SKM-1 treated with dmso at 0.1 percent for 144 hours (cell line): Measurements from ENCODE around the gene ADORA1.

Experiments used
- DNase-seq: peaks from one replicate; lab custom pipeline; 2025; ENCODE audit not compliant: unreplicated experiment; lab: John Stamatoyannopoulos, UW

The ADORA1 gene

DNA sequence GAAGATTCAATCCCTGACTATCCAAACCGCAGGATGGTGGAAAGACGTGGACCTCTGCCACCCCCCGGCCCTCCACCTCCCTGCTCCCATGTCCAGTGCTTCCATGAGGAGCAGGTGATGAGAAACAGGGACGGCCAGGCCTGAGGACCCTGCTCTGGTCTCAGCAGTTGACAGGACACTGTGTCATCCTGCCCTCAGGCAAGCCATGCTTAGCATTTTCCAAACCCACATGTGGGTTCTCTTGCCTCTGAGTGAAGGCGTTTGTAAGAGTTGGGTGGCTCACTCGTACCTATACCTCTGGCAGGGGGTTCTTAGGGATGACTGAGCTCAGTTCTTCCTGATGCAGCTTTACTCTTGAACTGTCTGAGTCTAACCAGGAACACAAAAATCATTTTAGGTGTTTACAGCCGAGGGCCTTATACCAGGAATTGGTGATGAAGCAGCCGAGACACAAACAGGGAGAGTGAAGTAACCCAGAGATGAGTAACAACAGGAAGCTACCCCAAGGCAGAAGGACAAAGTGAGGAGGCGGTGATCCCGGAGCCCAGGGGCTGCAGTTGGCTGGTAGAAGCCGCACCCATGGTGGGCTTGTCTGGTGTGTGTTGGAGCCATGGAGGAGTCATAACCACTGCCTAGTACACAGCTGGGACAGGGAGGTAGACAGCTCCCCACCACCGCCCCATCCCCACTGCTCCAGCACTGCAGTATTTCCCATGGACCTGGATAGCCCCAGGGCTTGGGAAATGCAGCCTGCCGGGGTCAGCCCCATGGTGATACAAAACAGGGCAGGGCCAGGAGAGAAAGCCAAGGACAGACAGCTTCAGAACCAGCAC, 26.7 kb downstream of the ADORA1 start:
- no peak for DNase-seq

GRCh38 chr1:203156280-203156679, 28.8 kb downstream of the ADORA1 start:
- no peak for DNase-seq

DNA sequence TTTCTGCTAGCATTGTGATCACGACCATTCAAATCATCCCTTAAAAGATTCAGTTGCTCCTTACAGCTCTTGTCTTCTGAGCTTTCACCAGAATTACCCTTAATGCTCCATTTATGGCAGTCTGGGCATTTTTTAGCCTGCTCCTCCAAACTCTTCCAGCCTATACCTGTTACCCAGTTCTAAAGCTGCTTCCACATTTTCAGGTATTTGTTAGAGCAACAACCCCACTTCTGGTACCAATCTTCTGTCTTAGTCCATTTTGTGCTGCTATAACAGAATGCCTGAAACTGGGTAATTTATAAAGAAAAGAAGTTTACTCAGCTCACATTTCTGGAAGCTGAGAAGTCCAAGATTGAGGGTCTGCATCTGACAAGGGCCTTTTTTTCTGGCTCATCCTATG, 30.9 kb downstream of the ADORA1 start:
- DNase-seq, result no peak

GRCh38 chr1:203158960-203159665, 31.6 kb downstream of the ADORA1 start:
- no peak for DNase-seq

DNA sequence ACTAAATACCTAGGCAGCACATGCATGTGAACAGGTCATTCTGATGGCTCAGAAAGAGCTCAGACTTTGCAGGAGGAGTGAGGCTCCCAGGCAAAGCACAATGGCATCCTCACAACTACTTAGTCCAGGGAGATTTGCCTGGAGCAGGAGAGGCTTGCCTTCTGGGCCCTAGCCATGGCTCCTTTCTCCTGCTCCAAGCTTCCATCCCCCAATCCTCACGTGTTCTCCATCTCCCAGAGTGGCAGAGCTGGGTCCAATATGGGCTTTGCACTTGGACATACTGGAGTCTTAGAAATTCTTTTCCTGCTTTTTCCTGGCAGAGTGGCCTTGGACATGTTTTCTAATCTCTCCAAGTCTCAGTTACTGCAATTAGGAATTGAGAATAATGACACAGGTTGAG, 32.3 kb downstream of the ADORA1 start:
- no peak for DNase-seq

GRCh38 chr1:203161175-203161574, 33.6 kb downstream of the ADORA1 start:
- no peak for DNase-seq

DNA sequence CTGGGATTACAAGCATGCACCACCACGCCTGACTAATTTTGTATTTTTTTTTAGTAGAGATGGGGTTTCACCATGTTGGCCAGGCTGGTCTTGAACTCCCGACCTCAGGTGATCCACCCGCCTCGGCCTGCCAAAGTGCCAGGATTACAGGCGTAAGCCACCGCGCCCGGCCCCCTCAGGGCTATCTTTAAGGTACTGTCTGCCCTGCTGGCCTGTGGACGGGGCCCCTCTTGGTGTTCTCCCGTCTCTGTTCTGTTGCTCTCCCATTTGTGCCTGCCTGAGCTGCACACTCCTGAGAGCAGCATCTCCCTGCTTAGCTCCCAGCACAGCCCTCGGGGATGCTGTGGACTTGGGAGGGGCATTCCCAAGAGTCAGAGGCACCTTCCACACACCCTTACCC, 34.2 kb downstream of the ADORA1 start:
- DNase-seq, result no peak

- peak; percentile 12 for DNase-seq
These were observed 34.9 kb downstream of the ADORA1 start for GRCh38 chr1:203162403-203162802.

GRCh38 chr1:203163891-203164635, 36.5 kb downstream of the ADORA1 start:
- DNase-seq, result no peak

DNA sequence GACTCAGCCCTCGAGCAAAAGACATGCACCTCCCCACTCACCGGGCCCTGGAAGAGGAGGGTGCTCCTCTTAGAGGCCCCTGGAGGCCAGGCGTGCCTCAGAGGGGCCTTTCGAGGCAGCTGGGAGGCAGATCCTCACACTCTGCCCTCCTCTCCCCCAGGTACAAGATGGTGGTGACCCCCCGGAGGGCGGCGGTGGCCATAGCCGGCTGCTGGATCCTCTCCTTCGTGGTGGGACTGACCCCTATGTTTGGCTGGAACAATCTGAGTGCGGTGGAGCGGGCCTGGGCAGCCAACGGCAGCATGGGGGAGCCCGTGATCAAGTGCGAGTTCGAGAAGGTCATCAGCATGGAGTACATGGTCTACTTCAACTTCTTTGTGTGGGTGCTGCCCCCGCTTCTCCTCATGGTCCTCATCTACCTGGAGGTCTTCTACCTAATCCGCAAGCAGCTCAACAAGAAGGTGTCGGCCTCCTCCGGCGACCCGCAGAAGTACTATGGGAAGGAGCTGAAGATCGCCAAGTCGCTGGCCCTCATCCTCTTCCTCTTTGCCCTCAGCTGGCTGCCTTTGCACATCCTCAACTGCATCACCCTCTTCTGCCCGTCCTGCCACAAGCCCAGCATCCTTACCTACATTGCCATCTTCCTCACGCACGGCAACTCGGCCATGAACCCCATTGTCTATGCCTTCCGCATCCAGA, 37.7 kb downstream of the ADORA1 start:
- DNase-seq, result no peak

GRCh38 chr1:203165800-203166161, 38.3 kb downstream of the ADORA1 start:
- DNase-seq, result no peak

- peak; percentile 65 for DNase-seq
These were observed 38.8 kb downstream of the ADORA1 start for GRCh38 chr1:203166192-203166940.

DNA sequence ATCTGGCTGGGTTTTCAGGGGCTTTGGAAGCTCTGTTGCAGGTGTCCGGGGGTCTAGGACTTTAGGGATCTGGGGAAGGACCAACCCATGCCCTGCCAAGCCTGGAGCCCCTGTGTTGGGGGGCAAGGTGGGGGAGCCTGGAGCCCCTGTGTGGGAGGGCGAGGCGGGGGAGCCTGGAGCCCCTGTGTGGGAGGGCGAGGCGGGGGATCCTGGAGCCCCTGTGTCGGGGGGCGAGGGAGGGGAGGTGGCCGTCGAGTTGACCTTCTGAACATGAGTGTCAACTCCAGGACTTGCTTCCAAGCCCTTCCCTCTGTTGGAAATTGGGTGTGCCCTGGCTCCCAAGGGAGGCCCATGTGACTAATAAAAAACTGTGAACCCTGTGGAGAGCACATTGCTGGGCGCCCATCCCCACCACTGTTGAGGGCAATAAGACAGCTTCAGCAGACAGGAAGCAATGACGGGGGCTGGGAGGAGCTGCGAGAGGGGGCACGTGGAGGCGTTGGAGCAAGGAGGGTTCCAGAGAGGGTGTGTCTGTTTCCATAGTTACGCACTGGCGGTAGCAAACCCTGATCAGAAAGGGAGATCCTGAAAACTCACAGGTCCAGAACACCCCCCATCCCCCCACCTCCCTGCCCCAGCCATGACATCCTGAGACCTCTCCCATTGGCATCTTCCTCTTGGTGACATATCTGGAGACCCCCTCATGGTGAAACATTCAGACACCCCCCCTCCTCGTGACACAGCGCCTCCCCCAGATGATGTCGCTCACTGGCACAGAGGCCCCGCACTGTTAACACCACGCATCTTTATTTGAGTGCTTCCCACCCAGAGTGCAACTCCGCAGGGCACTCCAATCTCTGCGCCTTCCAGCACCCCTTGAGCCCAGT, 39.7 kb downstream of the ADORA1 start:
- no peak for DNase-seq

- DNase-seq, result no peak
These were observed 40.3 kb downstream of the ADORA1 start for GRCh38 chr1:203167913-203168200.

GRCh38 chr1:203168256-203168786, 40.8 kb downstream of the ADORA1 start:
- DNase-seq, result no peak

GRCh38 chr1:203168991-203169390, 41.5 kb downstream of the ADORA1 start:
- DNase-seq, result no peak

- no peak for DNase-seq
These were observed 42.4 kb downstream of the ADORA1 start for GRCh38 chr1:203169770-203170520.

DNA sequence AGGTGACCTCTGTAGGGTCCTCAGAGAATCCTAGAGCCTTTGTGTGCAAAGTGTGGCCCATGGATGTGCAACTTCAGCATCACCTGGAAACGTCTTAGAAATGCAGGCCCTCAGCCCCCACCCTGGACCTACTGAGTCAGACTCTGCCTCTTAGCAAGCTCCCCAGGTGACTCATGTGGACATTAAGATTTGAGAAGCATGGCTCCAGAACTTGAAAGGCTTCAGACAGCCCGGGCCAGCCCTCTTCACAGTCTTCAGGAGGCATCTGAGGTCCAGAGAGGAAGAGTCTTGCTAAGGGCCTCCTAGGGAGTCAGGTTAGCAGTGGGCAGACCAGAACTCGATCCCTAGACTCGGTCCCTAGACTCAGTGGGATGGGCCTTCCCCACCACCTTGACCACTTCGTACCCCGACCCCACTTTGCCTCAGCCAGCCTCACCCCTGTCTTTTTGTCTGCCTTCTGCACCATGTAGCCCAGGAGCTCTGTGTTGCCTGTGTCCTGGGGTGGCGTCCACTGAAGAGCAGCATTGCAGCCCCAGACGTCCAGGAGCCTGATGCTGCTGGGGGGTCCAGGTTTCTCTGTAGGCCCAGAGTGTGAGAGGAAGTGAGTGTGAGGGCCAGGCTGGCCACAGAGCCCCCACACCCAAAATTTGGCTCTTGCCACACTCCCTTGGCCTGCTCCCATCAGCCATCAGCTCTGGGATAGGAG, 43.3 kb downstream of the ADORA1 start:
- no peak for DNase-seq
